Measurements from ENCODE around the gene NUMB.

DNA sequence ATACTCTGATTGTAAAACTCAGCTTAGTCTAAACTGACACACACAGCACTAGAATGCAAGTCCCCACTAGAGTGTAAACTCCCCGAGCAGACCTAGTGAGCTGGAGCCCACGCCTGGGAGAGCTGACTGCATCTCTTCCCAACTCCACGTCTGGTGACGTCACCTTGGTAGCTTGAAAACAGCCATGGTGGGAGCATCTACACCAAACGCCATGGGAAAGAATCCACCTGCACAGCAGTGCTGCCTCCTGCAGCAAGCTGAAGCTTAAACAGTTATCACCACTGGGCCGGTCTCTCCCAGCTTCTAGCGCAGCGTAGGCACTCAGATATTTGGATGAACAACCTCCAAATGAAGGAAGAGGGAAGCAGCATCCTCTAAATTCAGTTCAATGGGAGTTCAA lies 225.4 kb downstream of the NUMB start:
- no peak for TF ChIP-seq POLR2AphosphoS5 (IDR thresholded peaks at IDR 0.05)
- TF ChIP-seq, protein P1, sequence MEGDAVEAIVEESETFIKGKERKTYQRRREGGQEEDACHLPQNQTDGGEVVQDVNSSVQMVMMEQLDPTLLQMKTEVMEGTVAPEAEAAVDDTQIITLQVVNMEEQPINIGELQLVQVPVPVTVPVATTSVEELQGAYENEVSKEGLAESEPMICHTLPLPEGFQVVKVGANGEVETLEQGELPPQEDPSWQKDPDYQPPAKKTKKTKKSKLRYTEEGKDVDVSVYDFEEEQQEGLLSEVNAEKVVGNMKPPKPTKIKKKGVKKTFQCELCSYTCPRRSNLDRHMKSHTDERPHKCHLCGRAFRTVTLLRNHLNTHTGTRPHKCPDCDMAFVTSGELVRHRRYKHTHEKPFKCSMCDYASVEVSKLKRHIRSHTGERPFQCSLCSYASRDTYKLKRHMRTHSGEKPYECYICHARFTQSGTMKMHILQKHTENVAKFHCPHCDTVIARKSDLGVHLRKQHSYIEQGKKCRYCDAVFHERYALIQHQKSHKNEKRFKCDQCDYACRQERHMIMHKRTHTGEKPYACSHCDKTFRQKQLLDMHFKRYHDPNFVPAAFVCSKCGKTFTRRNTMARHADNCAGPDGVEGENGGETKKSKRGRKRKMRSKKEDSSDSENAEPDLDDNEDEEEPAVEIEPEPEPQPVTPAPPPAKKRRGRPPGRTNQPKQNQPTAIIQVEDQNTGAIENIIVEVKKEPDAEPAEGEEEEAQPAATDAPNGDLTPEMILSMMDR (IDR thresholded peaks at IDR 0.05): no peak
- TF ChIP-seq EP300 (IDR thresholded peaks at IDR 0.05): no peak

Measured in esophagus muscularis mucosa (tissue), 4 donors.